ENCODE measurements around the gene MPP2.

GRCh38 chr17:43949781-43950180 lies 42.4 kb upstream of the MPP2 start:
- TF ChIP-seq CTCF (IDR thresholded peaks at IDR 0.05; ENCODE audit: poor library complexity) (no peak), EZH2phosphoT487 (IDR thresholded peaks at IDR 0.05; ENCODE audit: low read depth, severe bottlenecking, unreplicated experiment) (no peak), EZH2 (IDR thresholded peaks at IDR 0.05; ENCODE audit: borderline replicate concordance) (no peak)

Data from hepatocyte (in vitro differentiated cells).